Astrocyte of the cerebellum (primary cell): ENCODE results near the gene ATF7IP2.

ENCODE experiments used
- DNase-seq: peaks from one replicate; pipeline ENCODE4 v3.0.0-alpha.2; 2011; ENCODE audit warnings: low read depth
- H3K4me3 ChIP-seq: 2 replicates; pipeline ENCODE4 v1.5.1; 2011; ENCODE audit warnings: mild to moderate bottlenecking, low read depth, low read length, moderate library complexity
- CTCF ChIP-seq: IDR thresholded peaks from 2 replicates; pipeline ENCODE4 v1.5.1; 2012; ENCODE audit warnings: low read length, low read depth, moderate library complexity, mild to moderate bottlenecking; ENCODE audit errors: missing control alignments
- in situ Hi-C: cut with HindIII; loops from 2 replicates; pipeline ENCODE4 v1.10.0; 2017; ENCODE audit warnings: low sequenced_read_pairs

ATF7IP2 gene

GRCh38 chr16:10520869-10521578 lies 135.2 kb downstream of the ATF7IP2 start:
- H3K4me3 ChIP-seq = no peak overlapping the region
- TF ChIP-seq CTCF = no peak
- in situ Hi-C loops = loop anchor here (25.0 kb wide), 1 partner anchor 209 kb away; no protein-coding TSS in a partner anchor
- DNase-seq = no peak

- TF ChIP-seq CTCF = peak; percentile 88
Measured at GRCh38 chr16:10521681-10522274, 135.9 kb downstream of the ATF7IP2 start.

GRCh38 chr16:10522966-10523365 lies 137.1 kb downstream of the ATF7IP2 start:
- no peak for DNase-seq
- no peak overlapping the region for H3K4me3 ChIP-seq
- in situ Hi-C loops = loop anchor here (25.0 kb wide), 1 partner anchor 211 kb away; no protein-coding TSS in a partner anchor
- TF ChIP-seq CTCF = no peak

More at GRCh38 chr16:10521681-10522274, 135.9 kb downstream of the ATF7IP2 start:
- no peak overlapping the region for H3K4me3 ChIP-seq
- peak; percentile 54 for DNase-seq
- in situ Hi-C loops = loop anchor here (25.0 kb wide), 1 partner anchor 209 kb away; no protein-coding TSS in a partner anchor

- DNase-seq = no peak
- TF ChIP-seq CTCF = no peak
- H3K4me3 ChIP-seq = no peak overlapping the region
- in situ Hi-C loops = loop anchor here (25.0 kb wide), 2 partner anchors 112 to 212 kb away; partner anchors contain the start of gene NUBP1
Measured at GRCh38 chr16:10525214-10525825, 139.5 kb downstream of the ATF7IP2 start.

GRCh38 chr16:10526962-10527361 lies 141.1 kb downstream of the ATF7IP2 start:
- DNase-seq = no peak
- in situ Hi-C loops = loop anchor here (25.0 kb wide), 2 partner anchors 110 to 210 kb away; partner anchors contain the start of gene NUBP1
- TF ChIP-seq CTCF = no peak
- H3K4me3 ChIP-seq = no peak overlapping the region

- TF ChIP-seq CTCF = no peak
- no peak for DNase-seq
- in situ Hi-C loops = loop anchor here (25.0 kb wide), 2 partner anchors 109 to 209 kb away; partner anchors contain the start of gene NUBP1
- no peak overlapping the region for H3K4me3 ChIP-seq
Measured at GRCh38 chr16:10528635-10529034, 142.8 kb downstream of the ATF7IP2 start.
